Tibial nerve (tissue), 4 donors: ENCODE measurements around the gene F2R. TPM values are rescaled to one million over a fixed set of nuclear protein-coding genes. Genes with fewer than 3 reads are reported as not detected.
A peak's percentile ranks its signal among the peaks of the same experiment; 100 is the strongest.

Experiments used
- DNase-seq, 2 donors: peaks; one replicate each; pipeline ENCODE4 v3.0.0-alpha.2; 2019; ENCODE audit warnings: low spot score in 2 of 2
- H3K27ac ChIP-seq, 4 donors: fragments of 200-600 bp; sonication (generic) in 3 of 4; one replicate each; pipeline ENCODE4 v1.5.1; 2017 to 2019; ENCODE audit warnings: mild to moderate bottlenecking in 1 of 4
- H3K27me3 ChIP-seq, 2 donors: fragments of 200-600 bp; sonication (generic) in 1 of 2; one replicate each; pipeline versions ENCODE4 v1.5.1 to v1.6.0; 2017 to 2019
- H3K36me3 ChIP-seq, 3 donors: fragments of 200-600 bp; sonication (generic); one replicate each; pipeline ENCODE4 v1.5.1; 2018 to 2019
- H3K4me1 ChIP-seq, 4 donors: fragments of 200-600 bp; sonication (generic) in 3 of 4; one replicate each; pipeline ENCODE4 v1.5.1; 2017 to 2019
- H3K4me3 ChIP-seq, 4 donors: fragments of 200-600 bp; sonication (generic) in 3 of 4; one replicate each; pipeline ENCODE4 v1.5.1; 2017 to 2019; ENCODE audit warnings: mild to moderate bottlenecking in 1 of 4, moderate library complexity in 1 of 4
- H3K9me3 ChIP-seq, 4 donors: fragments of 200-600 bp; sonication (generic) in 3 of 4; one replicate each; pipeline ENCODE4 v1.5.1; 2017 to 2019
- EP300 ChIP-seq, 2 donors: sonication (generic); formaldehyde crosslinking; IDR thresholded peaks; one replicate each; pipeline ENCODE4 v1.6.1; 2017; ENCODE audit warnings: antibody characterized with exemption in 2 of 2, mild to moderate bottlenecking in 1 of 2
- POLR2A ChIP-seq, 2 donors: fragments of 450-650 bp; IDR thresholded peaks; one replicate each; pipeline ENCODE4 v1.6.1; 2017; ENCODE audit warnings: antibody characterized with exemption in 2 of 2, mild to moderate bottlenecking in 2 of 2, moderate library complexity in 2 of 2
- WGBS, 2 donors: methylation state at CpG; one replicate each; pipeline ENCODE4 v1.1.5; 2018; 5-methylcytosine and 5-hydroxymethylcytosine counted together
- total RNA-seq, 4 donors: library from RNA; depleted of rRNA; stranded (reverse); fragments of >200 nt; gene quantifications; one replicate each; pipeline ENCODE4 v1.1.0, GENCODE V29; 2016
- TF ChIP-seq, protein P1 (sequence below), 5 experiments: fragments of 200-600 bp in 3 of 5; fragments of 450-650 bp in 2 of 5; sonication (generic) in 3 of 5; IDR thresholded peaks; one replicate each; pipeline ENCODE4 v1.5.1; 2016 to 2019; ENCODE audit warnings: antibody characterized with exemption in 5 of 5, mild to moderate bottlenecking in 3 of 5, moderate library complexity in 2 of 5

F2R gene
- total RNA-seq, 4 donors from 2014 or later = 2.5 to 12.6 (median 6.2) TPM

DNA sequence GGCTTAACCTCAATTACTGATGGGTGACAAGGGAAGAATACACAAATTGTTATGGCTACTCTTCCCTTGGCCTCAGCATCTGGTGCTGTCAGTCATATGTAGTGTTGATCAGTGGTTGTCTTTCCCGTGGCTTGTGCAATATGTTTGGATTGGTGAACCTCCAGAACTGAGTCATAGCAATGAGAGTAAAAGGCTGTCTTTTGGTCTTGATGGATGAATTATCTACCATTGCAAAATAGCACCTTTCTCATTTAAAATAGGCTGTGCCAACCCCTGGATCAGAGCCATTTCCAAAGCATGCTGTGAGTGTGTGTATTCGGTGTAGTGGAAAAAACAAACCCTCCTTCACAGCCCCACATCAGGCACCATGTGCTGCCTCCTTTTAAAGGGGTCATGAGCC, 14.6 kb upstream of the F2R start:
- WGBS, 2 donors = 33 to 44% methylated on average over 2 of the region's 2 CpGs
- H3K9me3 ChIP-seq = no peaks in the 10 kb centered on the region
- no peaks in the 10 kb centered on the region for H3K27me3 ChIP-seq
- DNase-seq = peak; percentile 41 to 83
- H3K4me3 ChIP-seq = no peak overlapping the region
- no peak for TF ChIP-seq POLR2A (IDR thresholded peaks at IDR 0.05)
- TF ChIP-seq EP300 (IDR thresholded peaks at IDR 0.05) = peak in 1 of 2 donors; percentile 66
- TF ChIP-seq, protein P1, sequence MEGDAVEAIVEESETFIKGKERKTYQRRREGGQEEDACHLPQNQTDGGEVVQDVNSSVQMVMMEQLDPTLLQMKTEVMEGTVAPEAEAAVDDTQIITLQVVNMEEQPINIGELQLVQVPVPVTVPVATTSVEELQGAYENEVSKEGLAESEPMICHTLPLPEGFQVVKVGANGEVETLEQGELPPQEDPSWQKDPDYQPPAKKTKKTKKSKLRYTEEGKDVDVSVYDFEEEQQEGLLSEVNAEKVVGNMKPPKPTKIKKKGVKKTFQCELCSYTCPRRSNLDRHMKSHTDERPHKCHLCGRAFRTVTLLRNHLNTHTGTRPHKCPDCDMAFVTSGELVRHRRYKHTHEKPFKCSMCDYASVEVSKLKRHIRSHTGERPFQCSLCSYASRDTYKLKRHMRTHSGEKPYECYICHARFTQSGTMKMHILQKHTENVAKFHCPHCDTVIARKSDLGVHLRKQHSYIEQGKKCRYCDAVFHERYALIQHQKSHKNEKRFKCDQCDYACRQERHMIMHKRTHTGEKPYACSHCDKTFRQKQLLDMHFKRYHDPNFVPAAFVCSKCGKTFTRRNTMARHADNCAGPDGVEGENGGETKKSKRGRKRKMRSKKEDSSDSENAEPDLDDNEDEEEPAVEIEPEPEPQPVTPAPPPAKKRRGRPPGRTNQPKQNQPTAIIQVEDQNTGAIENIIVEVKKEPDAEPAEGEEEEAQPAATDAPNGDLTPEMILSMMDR (IDR thresholded peaks at IDR 0.05) = no peak
- no peak overlapping the region for H3K27ac ChIP-seq
- peaks cover 0 to 21% (median 0%) of the 10 kb centered on the region in 3 donors for H3K36me3 ChIP-seq
- H3K4me1 ChIP-seq = peaks cover 0 to 9% (median 0%) of the 10 kb centered on the region in 4 donors

DNA sequence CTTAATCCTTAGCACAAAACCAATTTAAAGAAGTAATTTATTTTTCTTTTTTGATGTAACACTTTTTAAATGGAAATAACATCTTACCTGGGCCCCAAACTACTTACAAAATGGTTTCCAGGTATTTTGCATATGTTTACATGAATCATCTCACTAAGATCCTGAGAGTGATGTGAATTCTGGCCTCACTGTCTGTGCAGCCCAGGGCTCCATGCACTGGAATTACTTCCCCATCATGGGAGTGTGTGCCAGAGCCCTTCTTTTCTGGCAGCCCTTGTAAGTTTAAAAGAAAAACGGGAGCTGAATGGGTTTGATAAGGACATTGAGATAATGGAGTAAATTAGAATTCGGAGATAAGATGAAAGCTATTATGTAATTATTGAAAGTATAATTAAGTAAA, 12.2 kb upstream of the F2R start:
- Histone ChIP-seq H3K27me3 (no peaks in the 10 kb centered on the region), H3K4me3 (no peak overlapping the region), H3K9me3 (no peaks in the 10 kb centered on the region), H3K27ac (no peak overlapping the region), H3K36me3 (peaks cover 0 to 16% (median 0%) of the 10 kb centered on the region in 3 donors), H3K4me1 (peaks cover 0 to 9% (median 0%) of the 10 kb centered on the region in 4 donors)
- DNase-seq = no peak
- 80 to 85% methylated on average over 2 of the region's 2 CpGs for WGBS, 2 donors
- TF ChIP-seq EP300 (IDR thresholded peaks at IDR 0.05) = no peak
- TF ChIP-seq, protein P1 (IDR thresholded peaks at IDR 0.05) = no peak
- no peak for TF ChIP-seq POLR2A (IDR thresholded peaks at IDR 0.05)

DNA sequence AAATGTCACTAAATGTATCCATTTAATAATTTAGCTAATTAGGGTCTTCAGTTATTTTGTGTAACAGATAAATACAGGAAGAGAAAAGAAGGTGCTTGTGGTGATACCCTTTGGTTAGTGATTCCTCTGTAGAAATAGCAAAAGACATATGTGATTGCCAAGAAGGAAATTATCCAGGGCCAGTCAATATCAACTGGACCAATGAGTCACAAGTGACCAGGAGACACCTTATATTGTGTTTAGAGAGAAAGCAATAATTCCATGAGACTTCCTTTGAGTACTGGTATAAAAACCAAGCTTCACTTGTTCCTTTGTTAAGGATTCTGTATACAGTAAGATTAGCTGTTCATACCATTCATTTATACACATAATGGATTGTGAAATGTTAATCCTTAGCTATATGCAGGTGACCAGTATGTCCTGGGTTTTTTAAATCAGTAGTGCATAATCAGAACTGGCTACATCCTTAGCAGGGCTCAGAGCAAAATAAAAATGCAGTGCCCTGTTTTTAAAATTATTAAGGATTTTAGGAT, 11.7 kb upstream of the F2R start:
- peaks cover 0 to 9% (median 0%) of the 10 kb centered on the region in 4 donors for H3K4me1 ChIP-seq
- no peak for DNase-seq
- TF ChIP-seq POLR2A (IDR thresholded peaks at IDR 0.05) = no peak
- TF ChIP-seq, protein P1 (IDR thresholded peaks at IDR 0.05) = no peak
- TF ChIP-seq EP300 (IDR thresholded peaks at IDR 0.05) = no peak
- no peak overlapping the region for H3K4me3 ChIP-seq
- H3K27me3 ChIP-seq = no peaks in the 10 kb centered on the region
- H3K27ac ChIP-seq = no peak overlapping the region
- H3K9me3 ChIP-seq = no peaks in the 10 kb centered on the region
- H3K36me3 ChIP-seq = peaks cover 0 to 16% (median 0%) of the 10 kb centered on the region in 3 donors

DNA sequence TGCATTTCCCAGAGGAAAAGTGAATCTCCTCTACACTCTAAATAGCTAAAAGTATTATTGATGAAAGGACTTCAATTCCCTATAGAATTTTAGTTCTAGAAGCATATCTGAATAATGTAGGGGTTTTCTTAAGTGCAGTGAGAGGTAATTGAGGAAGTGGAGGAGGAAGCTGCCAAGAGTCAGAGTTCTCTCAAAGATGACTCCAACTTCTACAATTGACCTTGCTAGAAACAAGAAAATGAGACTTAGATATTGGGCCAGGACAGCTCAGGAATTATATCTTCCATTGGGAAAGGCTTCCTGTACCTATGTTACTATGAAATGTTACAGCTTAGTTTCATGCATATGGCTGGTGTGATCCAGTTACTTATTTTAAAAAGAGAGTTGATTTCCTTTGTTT, 10.4 kb upstream of the F2R start:
- no peaks in the 10 kb centered on the region for H3K27me3 ChIP-seq
- H3K36me3 ChIP-seq = peaks cover 0 to 16% (median 0%) of the 10 kb centered on the region in 3 donors
- DNase-seq = no peak
- H3K9me3 ChIP-seq = no peaks in the 10 kb centered on the region
- H3K27ac ChIP-seq = no peak overlapping the region
- no peak for TF ChIP-seq EP300 (IDR thresholded peaks at IDR 0.05)
- TF ChIP-seq, protein P1 (IDR thresholded peaks at IDR 0.05) = no peak
- no peak for TF ChIP-seq POLR2A (IDR thresholded peaks at IDR 0.05)
- H3K4me1 ChIP-seq = peaks cover 0 to 21% (median 4%) of the 10 kb centered on the region in 4 donors
- no peak overlapping the region for H3K4me3 ChIP-seq

DNA sequence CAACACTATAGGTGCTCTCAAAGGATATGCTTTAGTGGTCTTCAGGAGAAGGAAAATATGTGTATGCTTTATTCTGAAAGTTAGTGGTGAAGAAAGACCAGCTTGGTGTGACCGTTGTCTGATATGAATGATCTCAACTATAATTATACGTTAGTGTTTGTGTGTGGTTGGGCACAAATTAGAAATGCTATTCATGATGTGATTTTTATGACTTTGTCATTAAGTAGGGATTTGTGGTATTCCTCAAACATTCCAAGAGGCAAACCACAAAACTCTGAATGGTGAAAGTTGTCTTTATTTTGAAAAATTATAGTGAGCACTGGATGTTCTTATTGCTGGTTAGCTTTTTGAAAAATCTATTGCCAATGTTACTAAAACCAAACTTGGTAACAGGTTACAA, 6.2 kb upstream of the F2R start:
- TF ChIP-seq, protein P1 (IDR thresholded peaks at IDR 0.05) = no peak
- TF ChIP-seq EP300 (IDR thresholded peaks at IDR 0.05) (no peak), POLR2A (IDR thresholded peaks at IDR 0.05) (no peak)
- peak overlapping the region in 1 of 4 donors; percentile 52 for H3K27ac ChIP-seq
- H3K4me3 ChIP-seq = no peak overlapping the region
- H3K27me3 ChIP-seq = peaks cover 0 to 9% of the 10 kb centered on the region in 2 donors
- peaks cover 0 to 17% (median 7%) of the 10 kb centered on the region in 4 donors for H3K4me1 ChIP-seq
- no peak for DNase-seq
- no peaks in the 10 kb centered on the region for H3K36me3 ChIP-seq
- no peaks in the 10 kb centered on the region for H3K9me3 ChIP-seq
- WGBS, 2 donors = 27 to 28% methylated on average over 2 of the region's 2 CpGs
